ENCODE results near the gene C12orf75. TPM values are rescaled to one million over a fixed set of nuclear protein-coding genes. Genes with fewer than 3 reads are reported as not detected.
A peak's percentile ranks its signal among the peaks of the same experiment; 100 is the strongest.

C12orf75 gene
- 40.0 and 42.0 TPM in 2 replicates for total RNA-seq (2013; cell fraction: nucleolus; rRNA removed)
- total RNA-seq (2014; rRNA removed), result 154 and 174 TPM in 2 replicates
- total RNA-seq (2014; rRNA removed; fragmentation: Illumina TruSeq; extraction: Trizol), result 160 and 164 TPM in 2 replicates
- 171 and 172 TPM in 2 replicates for total RNA-seq (2021)
- polyA plus RNA-seq (2011; ENCODE audit: low read depth), result 52.2 TPM
- polyA plus RNA-seq (2011; rRNA removed), result 150 and 222 TPM in 2 replicates
- polyA plus RNA-seq (2011; cell fraction: cytosol; rRNA removed), result 70.9 and 74.3 TPM in 2 replicates
- polyA plus RNA-seq (2011; cell fraction: nucleus; rRNA removed), result 41.2 and 46.2 TPM in 2 replicates
- 55.8 and 75.4 TPM in 2 replicates for polyA plus RNA-seq (2012)
- 184 and 205 TPM in 2 replicates for polyA plus RNA-seq (2014; fragmentation: Illumina TruSeq; extraction: Trizol)
- 10 to 100 TPM; 40.7 to 84.7 TPM for polyA plus RNA-seq (2014; fragmentation: Nextera tagmentation; extraction: Ambion mirVana)
- 107 and 124 TPM in 2 replicates for polyA plus RNA-seq (2014; rRNA removed)
- polyA plus RNA-seq (2016; fragmentation: Nextera tagmentation; extraction: Ambion mirVana), result 100 to 1,000 TPM; 399 to 411 TPM
- 43.8 and 53.7 TPM in 2 replicates for polyA minus RNA-seq (2011; rRNA and poly(A)+ RNA removed)
- 23.0 and 31.3 TPM in 2 replicates for polyA minus RNA-seq (2011; cell fraction: cytosol; rRNA and poly(A)+ RNA removed)
- 18.0 and 35.2 TPM in 2 replicates for polyA minus RNA-seq (2011; cell fraction: nucleus; rRNA and poly(A)+ RNA removed)
- percentile 76 among the genes with signal in this experiment for Bru-seq, nascent RNA
- percentile 80 among the genes with signal in this experiment for BruChase-seq, experiment 1, labeled RNA remaining after a 6-hour chase
- percentile 78 among the genes with signal in this experiment for BruChase-seq, experiment 2, labeled RNA remaining after a 2-hour chase
- long read RNA-seq, experiment 1, transcript C12orf75-208 (5 exons, 1,329 nt), result minor isoform, 14 of 153 reads
- long read RNA-seq, experiment 1, transcript C12orf75-201 (6 exons, 1,366 nt), result major isoform, 122 of 153 reads
- long read RNA-seq, experiment 1, partial matches to known transcripts, result 1 of 153 reads
- long read RNA-seq, experiment 1, other reads (novel, unspliced or antisense), result 10 of 153 reads
- long read RNA-seq, experiment 2, transcript C12orf75-206 (6 exons, 291 nt), result minor isoform, 5 of 203 reads
- long read RNA-seq, experiment 2, transcript C12orf75-208 (5 exons, 1,329 nt), result minor isoform, 15 of 203 reads
- long read RNA-seq, experiment 2, transcript C12orf75-201 (6 exons, 1,366 nt), result major isoform, 160 of 203 reads
- long read RNA-seq, experiment 2, partial matches to known transcripts, result 3 of 203 reads
- long read RNA-seq, experiment 2, other reads (novel, unspliced or antisense), result 20 of 203 reads

DNA sequence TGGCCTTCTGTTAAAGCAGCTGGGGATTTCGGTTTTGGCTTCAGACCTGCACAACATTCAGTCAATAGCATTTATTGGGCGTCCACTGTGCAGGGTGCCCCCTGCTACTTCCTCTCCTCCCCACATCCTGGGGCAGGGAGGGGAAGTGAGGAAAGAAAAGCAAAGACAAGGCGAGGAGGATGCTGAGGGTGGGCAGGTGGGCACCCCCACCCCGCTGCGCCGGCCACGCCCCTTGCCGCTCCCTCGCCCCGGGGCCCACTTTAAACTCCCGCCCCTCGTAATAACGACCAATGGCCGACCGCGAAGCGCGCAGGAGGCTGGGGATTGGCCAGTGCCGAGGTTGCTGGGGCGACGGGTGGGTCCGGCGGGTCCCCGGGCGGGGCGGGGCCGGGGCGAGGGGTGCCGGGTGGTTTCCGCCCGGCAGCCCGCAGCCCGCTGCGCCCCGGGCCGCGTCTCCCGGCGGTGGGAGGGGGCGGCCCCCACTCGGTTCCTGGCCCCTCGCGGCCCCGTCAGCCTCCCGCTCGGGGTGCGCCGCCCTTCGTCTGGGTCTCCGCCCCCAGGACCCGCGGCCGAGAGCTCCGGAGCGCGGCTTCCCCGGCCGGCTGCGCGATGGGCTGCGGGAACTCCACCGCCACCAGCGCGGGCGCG, at the start of gene C12orf75:
C12orf75 (plus strand) TSS at position 409 of the 648 bp plus-strand sequence; CDS start at position 610, 201 bp downstream.
- Histone ChIP-seq H4K20me1 (ENCODE audit: control insufficient read depth, insufficient read depth) (no peaks in the 10 kb centered on the region), H3K27ac (ENCODE audit: control insufficient read depth, insufficient read depth) (peak within 1 kb of the TSS; percentile 49), H2AFZ (ENCODE audit: control insufficient read depth, low read depth, low read length) (peak within 1 kb of the TSS; percentile 66), H3K36me3 (ENCODE audit: control insufficient read depth in 2 of 2, insufficient read depth in 2 of 2, low read length in 1 of 2) (no peaks in the 10 kb centered on the region), H3K27me3 (replicated peaks in 1 of 2; ENCODE audit: control insufficient read depth in 2 of 2, insufficient read depth in 2 of 2, low read length in 1 of 2) (no peaks in the 10 kb centered on the region), H3K9ac (ENCODE audit: control insufficient read depth, insufficient read depth, low read length) (peak within 1 kb of the TSS; percentile 56), H3K4me3 (peak within 1 kb of the TSS; percentile 81), H3K79me2 (ENCODE audit: control insufficient read depth, insufficient read depth, low read length) (peaks cover 45% of the 10 kb centered on the region), H3K4me1 (ENCODE audit: control insufficient read depth, insufficient read depth, low read length) (peaks cover 41% of the 10 kb centered on the region), H3K9me3 (replicated peaks; ENCODE audit: control insufficient read depth, insufficient read depth, low read length) (no peaks in the 10 kb centered on the region), H3K4me2 (ENCODE audit: control insufficient read depth, insufficient read depth) (peak within 1 kb of the TSS; percentile 97)
- peak; percentile 77 for DNase-seq (ENCODE audit: low read depth, low spot score)
- in situ Hi-C loops (cut with MboI) (no loop called here), intact Hi-C loops (cut with micrococcal nuclease; ENCODE audit: unreplicated experiment) (loop anchor here (2.0 to 5.0 kb wide), 2 partner anchors 28 to 53 kb away; no protein-coding TSS in a partner anchor)
- RAD21 ChIA-PET (ENCODE audit: unreplicated experiment), result interaction anchor here (1.0 to 2.2 kb wide), 3 partner anchors 26 to 44 kb away, joined by 4 to 12 read pairs (median 5); no protein-coding TSS in a partner anchor
- peak; percentile 85 for ATAC-seq
- WGBS (ENCODE audit: insufficient coverage, insufficient replicate concordance, low lambda C conversion rate, missing lambda C conversion rate), result under 1% methylated on average over 41 of the region's 66 CpGs
- CTCF ChIA-PET, result interaction anchor here (0.7 to 6.3 kb wide), 10 partner anchors 9 to 51 kb away, joined by 3 to 29 read pairs (median 3); no protein-coding TSS in a partner anchor
- FAIRE-seq, result no peak
- no TSS peak for BruUV-seq (replicated peaks)
- POLR2A ChIA-PET, result interaction anchor here (1.0 to 3.0 kb wide), 3 partner anchors 9 to 28 kb away, joined by 3 to 8 read pairs (median 3); no protein-coding TSS in a partner anchor
- SMC1A ChIA-PET (ENCODE audit: uncharacterized antibody, unreplicated experiment), result interaction anchor here (1.2 to 7.9 kb wide), 6 partner anchors 11 to 47 kb away, joined by 3 to 61 read pairs (median 6); no protein-coding TSS in a partner anchor
- TF ChIP-seq CHD1 (IDR thresholded peaks at IDR 0.05; ENCODE audit: low read depth, low read length) (no peak), IKZF1 (conservative IDR thresholded peaks at IDR 0.05) (peak; percentile 59; the same call in 1 of the 2 replicates), MXI1 (IDR thresholded peaks at IDR 0.05; ENCODE audit: low read depth, low read length) (peak; percentile 63; the same call in 1 of the 2 replicates), CEBPB (IDR thresholded peaks at IDR 0.05; ENCODE audit: borderline replicate concordance in 1 of 2, low read depth in 2 of 2, low read length in 2 of 2) (no peak), SMARCA5 (IDR thresholded peaks at IDR 0.05) (0 out of 2 replicates have a peak, but pooled peaks have one; percentile 49), BHLHE40 (IDR thresholded peaks at IDR 0.05; ENCODE audit: borderline replicate concordance in 1 of 2, low read depth in 2 of 2, low read length in 1 of 2) (peak in 1 of 2 experiments; percentile 63; a peak in 1 of 4 replicates), LARP7 (IDR thresholded peaks at IDR 0.05) (peak; percentile 51; the same call in 1 of the 2 replicates)
- TF ChIP-seq, protein P1, sequence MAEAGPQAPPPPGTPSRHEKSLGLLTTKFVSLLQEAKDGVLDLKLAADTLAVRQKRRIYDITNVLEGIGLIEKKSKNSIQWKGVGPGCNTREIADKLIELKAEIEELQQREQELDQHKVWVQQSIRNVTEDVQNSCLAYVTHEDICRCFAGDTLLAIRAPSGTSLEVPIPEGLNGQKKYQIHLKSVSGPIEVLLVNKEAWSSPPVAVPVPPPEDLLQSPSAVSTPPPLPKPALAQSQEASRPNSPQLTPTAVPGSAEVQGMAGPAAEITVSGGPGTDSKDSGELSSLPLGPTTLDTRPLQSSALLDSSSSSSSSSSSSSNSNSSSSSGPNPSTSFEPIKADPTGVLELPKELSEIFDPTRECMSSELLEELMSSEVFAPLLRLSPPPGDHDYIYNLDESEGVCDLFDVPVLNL (IDR thresholded peaks at IDR 0.05; ENCODE audit: low read depth, low read length), result peak; percentile 92
- TF ChIP-seq, protein P2, sequence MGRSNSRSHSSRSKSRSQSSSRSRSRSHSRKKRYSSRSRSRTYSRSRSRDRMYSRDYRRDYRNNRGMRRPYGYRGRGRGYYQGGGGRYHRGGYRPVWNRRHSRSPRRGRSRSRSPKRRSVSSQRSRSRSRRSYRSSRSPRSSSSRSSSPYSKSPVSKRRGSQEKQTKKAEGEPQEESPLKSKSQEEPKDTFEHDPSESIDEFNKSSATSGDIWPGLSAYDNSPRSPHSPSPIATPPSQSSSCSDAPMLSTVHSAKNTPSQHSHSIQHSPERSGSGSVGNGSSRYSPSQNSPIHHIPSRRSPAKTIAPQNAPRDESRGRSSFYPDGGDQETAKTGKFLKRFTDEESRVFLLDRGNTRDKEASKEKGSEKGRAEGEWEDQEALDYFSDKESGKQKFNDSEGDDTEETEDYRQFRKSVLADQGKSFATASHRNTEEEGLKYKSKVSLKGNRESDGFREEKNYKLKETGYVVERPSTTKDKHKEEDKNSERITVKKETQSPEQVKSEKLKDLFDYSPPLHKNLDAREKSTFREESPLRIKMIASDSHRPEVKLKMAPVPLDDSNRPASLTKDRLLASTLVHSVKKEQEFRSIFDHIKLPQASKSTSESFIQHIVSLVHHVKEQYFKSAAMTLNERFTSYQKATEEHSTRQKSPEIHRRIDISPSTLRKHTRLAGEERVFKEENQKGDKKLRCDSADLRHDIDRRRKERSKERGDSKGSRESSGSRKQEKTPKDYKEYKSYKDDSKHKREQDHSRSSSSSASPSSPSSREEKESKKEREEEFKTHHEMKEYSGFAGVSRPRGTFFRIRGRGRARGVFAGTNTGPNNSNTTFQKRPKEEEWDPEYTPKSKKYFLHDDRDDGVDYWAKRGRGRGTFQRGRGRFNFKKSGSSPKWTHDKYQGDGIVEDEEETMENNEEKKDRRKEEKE (IDR thresholded peaks at IDR 0.05), result no peak
- TF ChIP-seq, protein P3, sequence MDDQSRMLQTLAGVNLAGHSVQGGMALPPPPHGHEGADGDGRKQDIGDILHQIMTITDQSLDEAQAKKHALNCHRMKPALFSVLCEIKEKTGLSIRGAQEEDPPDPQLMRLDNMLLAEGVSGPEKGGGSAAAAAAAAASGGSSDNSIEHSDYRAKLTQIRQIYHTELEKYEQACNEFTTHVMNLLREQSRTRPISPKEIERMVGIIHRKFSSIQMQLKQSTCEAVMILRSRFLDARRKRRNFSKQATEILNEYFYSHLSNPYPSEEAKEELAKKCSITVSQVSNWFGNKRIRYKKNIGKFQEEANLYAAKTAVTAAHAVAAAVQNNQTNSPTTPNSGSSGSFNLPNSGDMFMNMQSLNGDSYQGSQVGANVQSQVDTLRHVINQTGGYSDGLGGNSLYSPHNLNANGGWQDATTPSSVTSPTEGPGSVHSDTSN (IDR thresholded peaks at IDR 0.05; ENCODE audit: insufficient replicate concordance, low read depth, low read length), result no peak
